Measurements from ENCODE around the gene NOL8. TPM values are rescaled to one million over a fixed set of nuclear protein-coding genes. Genes with fewer than 3 reads are reported as not detected.
A peak's percentile ranks its signal among the peaks of the same experiment; 100 is the strongest.

Gene NOL8
- total RNA-seq, 1 donor from 2014 or later: 12.7 TPM

DNA sequence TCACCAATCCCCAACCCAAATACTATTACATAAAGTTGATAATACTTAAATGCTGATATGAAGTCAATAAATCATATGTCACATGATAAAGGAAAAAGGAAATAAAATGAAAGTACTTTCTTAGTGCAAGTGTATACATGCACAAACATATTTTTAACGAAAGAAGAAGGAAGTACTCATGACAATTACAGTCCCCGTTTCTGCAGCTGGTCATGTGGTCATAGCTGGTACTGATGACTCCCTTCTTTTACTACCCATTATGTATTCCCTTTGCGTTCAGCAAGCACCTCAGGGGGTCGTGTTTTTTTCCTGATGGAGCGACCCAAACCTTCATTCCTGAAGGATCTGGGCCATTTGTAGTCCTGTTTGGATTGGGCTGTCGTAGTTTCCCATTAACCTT lies 27.9 kb upstream of the NOL8 start:
- intact Hi-C loops (cut with micrococcal nuclease): no loop called here
- Histone ChIP-seq H3K4me1 (peaks cover 8% of the 10 kb centered on the region), H3K36me3 (peaks cover 20% of the 10 kb centered on the region), H3K27ac (replicated peaks) (no peak overlapping the region), H3K27me3 (ENCODE audit: low read depth) (no peaks in the 10 kb centered on the region), H3K4me3 (no peak overlapping the region), H3K9me3 (replicated peaks) (peaks cover 38% of the 10 kb centered on the region)
- no peak for DNase-seq
- TF ChIP-seq, protein P1, sequence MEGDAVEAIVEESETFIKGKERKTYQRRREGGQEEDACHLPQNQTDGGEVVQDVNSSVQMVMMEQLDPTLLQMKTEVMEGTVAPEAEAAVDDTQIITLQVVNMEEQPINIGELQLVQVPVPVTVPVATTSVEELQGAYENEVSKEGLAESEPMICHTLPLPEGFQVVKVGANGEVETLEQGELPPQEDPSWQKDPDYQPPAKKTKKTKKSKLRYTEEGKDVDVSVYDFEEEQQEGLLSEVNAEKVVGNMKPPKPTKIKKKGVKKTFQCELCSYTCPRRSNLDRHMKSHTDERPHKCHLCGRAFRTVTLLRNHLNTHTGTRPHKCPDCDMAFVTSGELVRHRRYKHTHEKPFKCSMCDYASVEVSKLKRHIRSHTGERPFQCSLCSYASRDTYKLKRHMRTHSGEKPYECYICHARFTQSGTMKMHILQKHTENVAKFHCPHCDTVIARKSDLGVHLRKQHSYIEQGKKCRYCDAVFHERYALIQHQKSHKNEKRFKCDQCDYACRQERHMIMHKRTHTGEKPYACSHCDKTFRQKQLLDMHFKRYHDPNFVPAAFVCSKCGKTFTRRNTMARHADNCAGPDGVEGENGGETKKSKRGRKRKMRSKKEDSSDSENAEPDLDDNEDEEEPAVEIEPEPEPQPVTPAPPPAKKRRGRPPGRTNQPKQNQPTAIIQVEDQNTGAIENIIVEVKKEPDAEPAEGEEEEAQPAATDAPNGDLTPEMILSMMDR (IDR thresholded peaks at IDR 0.05; ENCODE audit: borderline replicate concordance): no peak

DNA sequence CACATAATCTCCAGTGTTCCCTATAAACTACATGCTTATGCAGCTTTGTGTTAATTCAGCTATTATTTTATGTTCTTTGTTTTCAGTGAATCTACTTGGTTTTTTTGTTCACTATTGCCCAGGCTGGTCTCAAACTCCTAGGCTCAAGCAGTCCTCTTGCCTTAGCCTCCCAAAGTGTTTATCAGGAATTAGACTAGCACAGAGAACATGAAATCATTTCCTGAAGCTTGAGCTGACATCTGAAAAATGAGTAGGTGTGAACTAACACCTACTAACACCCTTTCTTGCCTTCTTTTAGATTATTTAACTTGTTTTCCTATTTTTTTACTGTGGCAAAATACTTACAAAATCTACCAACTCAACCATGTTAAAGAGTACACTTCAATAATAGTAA lies 25.6 kb upstream of the NOL8 start:
- Histone ChIP-seq H3K27ac (replicated peaks) (peak overlapping the region; percentile 74), H3K27me3 (ENCODE audit: low read depth) (no peaks in the 10 kb centered on the region), H3K36me3 (no peaks in the 10 kb centered on the region), H3K9me3 (replicated peaks) (peaks cover 15% of the 10 kb centered on the region), H3K4me3 (no peak overlapping the region), H3K4me1 (peaks cover 8% of the 10 kb centered on the region)
- intact Hi-C loops (cut with micrococcal nuclease): no loop called here
- no peak for DNase-seq
- TF ChIP-seq, protein P1 (IDR thresholded peaks at IDR 0.05; ENCODE audit: borderline replicate concordance): no peak

DNA sequence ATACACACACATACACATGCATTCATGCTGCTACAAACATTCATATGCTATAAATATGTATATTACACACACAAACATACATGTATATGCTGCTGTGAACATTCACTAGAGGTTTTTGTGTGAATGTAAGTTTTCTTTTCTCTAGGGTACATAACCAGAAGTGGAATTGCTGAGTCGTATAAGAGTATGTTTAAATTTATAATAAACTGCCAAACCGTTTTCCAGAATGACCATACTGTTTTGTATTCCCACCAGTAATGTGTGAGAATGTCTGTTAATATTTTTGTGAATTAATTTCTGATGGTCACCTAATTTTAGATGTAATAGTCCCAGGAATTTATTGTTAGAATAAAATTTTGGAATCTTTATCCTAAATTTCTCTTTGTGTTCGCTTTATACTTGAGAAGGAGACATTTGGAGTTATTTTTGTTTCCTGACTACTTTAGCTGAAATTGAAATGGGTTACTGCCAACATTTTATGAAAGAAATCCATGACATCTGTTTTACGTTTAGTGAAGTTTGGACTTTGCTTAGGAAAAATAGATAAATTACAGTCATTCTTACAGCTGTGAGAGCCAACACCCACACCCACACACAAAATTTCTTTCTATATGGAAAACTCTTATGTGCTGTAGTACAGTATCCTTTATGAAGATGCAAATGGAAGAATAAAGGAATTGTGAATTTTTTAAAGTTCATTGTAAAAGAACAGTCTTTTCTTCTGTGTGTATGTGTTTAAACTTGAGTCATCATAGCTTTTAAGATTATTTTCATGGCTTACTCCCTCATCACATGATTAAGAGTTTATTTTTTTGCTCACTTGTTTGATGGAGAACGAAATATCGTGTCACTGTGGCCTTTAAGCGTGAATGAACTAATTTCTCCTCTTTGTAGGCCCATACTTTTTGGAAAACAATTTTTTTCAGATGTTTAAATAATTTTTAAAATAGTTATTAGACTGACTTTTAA lies 24.9 kb upstream of the NOL8 start:
- DNase-seq: no peak
- intact Hi-C loops (cut with micrococcal nuclease): no loop called here
- no peak overlapping the region for H3K4me3 ChIP-seq
- H3K9me3 ChIP-seq (replicated peaks): peaks cover 8% of the 10 kb centered on the region
- peaks cover 8% of the 10 kb centered on the region for H3K4me1 ChIP-seq
- no peaks in the 10 kb centered on the region for H3K27me3 ChIP-seq (ENCODE audit: low read depth)
- TF ChIP-seq, protein P1 (IDR thresholded peaks at IDR 0.05; ENCODE audit: borderline replicate concordance): no peak
- peak overlapping the region; percentile 74 for H3K27ac ChIP-seq (replicated peaks)
- no peaks in the 10 kb centered on the region for H3K36me3 ChIP-seq

DNA sequence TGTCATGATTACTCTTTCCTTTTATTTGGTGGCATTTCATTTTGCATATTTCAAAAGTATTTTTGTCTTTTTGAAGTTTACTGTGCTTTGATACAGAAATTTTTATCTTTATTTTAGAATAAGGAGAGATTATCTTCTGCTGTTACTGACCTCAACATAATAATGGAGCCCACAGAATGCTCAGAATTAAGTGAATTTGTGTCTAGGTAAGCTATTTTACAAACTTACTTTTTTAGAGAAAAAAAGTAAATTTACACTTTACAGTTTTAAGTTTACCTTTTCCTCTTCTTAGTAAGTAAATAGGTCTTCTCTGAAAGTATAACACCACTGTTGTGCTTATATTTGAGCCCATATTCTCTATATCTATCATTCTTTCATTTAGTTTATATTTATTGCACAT lies 20.4 kb upstream of the NOL8 start:
- intact Hi-C loops (cut with micrococcal nuclease): no loop called here
- H3K27ac ChIP-seq (replicated peaks): no peak overlapping the region
- TF ChIP-seq, protein P1 (IDR thresholded peaks at IDR 0.05; ENCODE audit: borderline replicate concordance): no peak

DNA sequence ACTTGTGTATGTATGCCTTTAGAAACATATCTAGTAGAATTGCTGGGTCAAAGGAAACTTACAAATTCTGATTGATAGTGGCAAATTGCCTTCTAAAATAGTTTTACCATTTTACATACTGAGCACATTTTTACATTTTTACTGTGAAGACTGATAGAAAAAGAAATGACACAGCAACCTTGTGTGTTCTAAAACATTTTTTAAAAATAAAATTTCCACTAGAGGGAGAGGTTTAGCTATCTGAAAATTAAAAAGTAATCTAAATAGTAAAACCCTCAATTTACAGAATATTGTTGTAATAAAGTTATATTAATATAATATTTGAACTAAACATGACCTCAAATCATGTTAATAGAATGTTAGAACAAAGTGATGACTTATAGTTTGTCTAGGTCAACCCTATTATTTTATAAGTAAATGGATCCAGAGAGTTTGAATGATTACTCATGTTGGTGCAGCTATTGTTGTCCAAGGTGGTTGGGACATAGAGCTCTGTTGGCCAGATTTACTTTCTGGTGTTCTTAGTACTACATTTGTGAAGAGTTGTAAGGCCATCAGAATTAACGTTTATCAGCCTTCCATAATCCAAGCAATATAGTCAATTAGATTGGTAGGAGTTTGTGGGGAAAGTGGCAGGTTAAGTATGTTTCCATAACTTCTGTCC lies 17.8 kb upstream of the NOL8 start:
- no peaks in the 10 kb centered on the region for H3K4me1 ChIP-seq
- H3K36me3 ChIP-seq: peaks cover 19% of the 10 kb centered on the region
- H3K4me3 ChIP-seq: no peak overlapping the region
- no peaks in the 10 kb centered on the region for H3K9me3 ChIP-seq (replicated peaks)
- H3K27me3 ChIP-seq (ENCODE audit: low read depth): no peaks in the 10 kb centered on the region
- intact Hi-C loops (cut with micrococcal nuclease): no loop called here
- DNase-seq: no peak
- TF ChIP-seq, protein P1 (IDR thresholded peaks at IDR 0.05; ENCODE audit: borderline replicate concordance): peak; percentile 39
- H3K27ac ChIP-seq (replicated peaks): no peak overlapping the region

More for the DNA sequence above, 20.4 kb upstream of the NOL8 start:
- peaks cover 2% of the 10 kb centered on the region for H3K4me1 ChIP-seq
- no peaks in the 10 kb centered on the region for H3K36me3 ChIP-seq
- DNase-seq: no peak
- H3K4me3 ChIP-seq: no peak overlapping the region
- H3K9me3 ChIP-seq (replicated peaks): no peaks in the 10 kb centered on the region
- no peaks in the 10 kb centered on the region for H3K27me3 ChIP-seq (ENCODE audit: low read depth)
